Measurements from ENCODE around the gene UBE2I.

UBE2I gene

DNA sequence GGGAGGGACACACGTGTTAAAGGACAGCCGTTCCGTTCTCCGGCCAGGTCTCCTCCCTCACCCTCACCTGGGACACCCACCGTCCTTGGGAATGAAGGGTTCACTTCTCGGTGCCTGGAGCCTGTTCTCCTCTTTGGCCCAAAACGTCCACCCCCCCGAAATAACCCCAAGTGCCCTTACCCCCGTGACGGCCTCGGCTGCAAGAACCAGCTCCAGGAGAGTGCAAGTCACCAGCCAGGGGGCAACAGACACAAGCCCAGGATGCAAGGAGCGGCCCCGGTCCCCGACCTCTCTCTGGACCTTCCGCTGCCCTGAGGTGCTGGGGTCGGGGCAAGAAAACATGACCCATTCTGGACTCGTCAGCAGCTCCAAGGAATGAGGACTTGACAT lies 20.0 kb upstream of the UBE2I start:
- H3K27ac ChIP-seq (ENCODE audit: extremely low read depth, low read depth, low read length) = no peak overlapping the region
- ChIA-PET CTCF (interaction anchor here (3.2 kb wide), 1 partner anchor 11 kb away, joined by 17 read pairs; no protein-coding TSS in a partner anchor), POLR2A (interaction anchor here (0.6 kb wide), 2 partner anchors 13 to 15 kb away, joined by 3 to 4 read pairs; no protein-coding TSS in a partner anchor)
- no peaks in the 10 kb centered on the region for H3K4me1 ChIP-seq (ENCODE audit: control insufficient read depth, insufficient read depth, low read length)
- no peaks in the 10 kb centered on the region for H3K9me3 ChIP-seq (ENCODE audit: control insufficient read depth, insufficient read depth, low read depth, low read length)
- no peak overlapping the region for H3K4me3 ChIP-seq (ENCODE audit: low read depth, low read length)
- TF ChIP-seq ZNF16 (tag by site-specific recombination; IDR thresholded peaks at IDR 0.05; ENCODE audit: low read depth) (no peak), ZNF10 (tag by site-specific recombination; IDR thresholded peaks at IDR 0.05) (no peak), ZNF514 (tag by site-specific recombination; IDR thresholded peaks at IDR 0.05) (no peak), ZNF596 (tag by site-specific recombination; IDR thresholded peaks at IDR 0.05) (no peak), ZNF623 (tag by site-specific recombination; IDR thresholded peaks at IDR 0.05) (no peak), ZNF292 (tag by site-specific recombination; IDR thresholded peaks at IDR 0.05; ENCODE audit: borderline replicate concordance, low read depth) (no peak), TRIM28 (IDR thresholded peaks at IDR 0.05; ENCODE audit: borderline replicate concordance, low read length) (no peak), OSR2 (tag by site-specific recombination; IDR thresholded peaks at IDR 0.05) (no peak), ZNF133 (tag by site-specific recombination; IDR thresholded peaks at IDR 0.05) (no peak), ZNF24 (tag by site-specific recombination; IDR thresholded peaks at IDR 0.05) (no peak), MYNN (tag by site-specific recombination; IDR thresholded peaks at IDR 0.05; ENCODE audit: borderline replicate concordance) (no peak), ZNF202 (tag by site-specific recombination; IDR thresholded peaks at IDR 0.05; ENCODE audit: borderline replicate concordance) (no peak), WT1 (tag by site-specific recombination; IDR thresholded peaks at IDR 0.05) (no peak)
- TF ChIP-seq, protein P1, sequence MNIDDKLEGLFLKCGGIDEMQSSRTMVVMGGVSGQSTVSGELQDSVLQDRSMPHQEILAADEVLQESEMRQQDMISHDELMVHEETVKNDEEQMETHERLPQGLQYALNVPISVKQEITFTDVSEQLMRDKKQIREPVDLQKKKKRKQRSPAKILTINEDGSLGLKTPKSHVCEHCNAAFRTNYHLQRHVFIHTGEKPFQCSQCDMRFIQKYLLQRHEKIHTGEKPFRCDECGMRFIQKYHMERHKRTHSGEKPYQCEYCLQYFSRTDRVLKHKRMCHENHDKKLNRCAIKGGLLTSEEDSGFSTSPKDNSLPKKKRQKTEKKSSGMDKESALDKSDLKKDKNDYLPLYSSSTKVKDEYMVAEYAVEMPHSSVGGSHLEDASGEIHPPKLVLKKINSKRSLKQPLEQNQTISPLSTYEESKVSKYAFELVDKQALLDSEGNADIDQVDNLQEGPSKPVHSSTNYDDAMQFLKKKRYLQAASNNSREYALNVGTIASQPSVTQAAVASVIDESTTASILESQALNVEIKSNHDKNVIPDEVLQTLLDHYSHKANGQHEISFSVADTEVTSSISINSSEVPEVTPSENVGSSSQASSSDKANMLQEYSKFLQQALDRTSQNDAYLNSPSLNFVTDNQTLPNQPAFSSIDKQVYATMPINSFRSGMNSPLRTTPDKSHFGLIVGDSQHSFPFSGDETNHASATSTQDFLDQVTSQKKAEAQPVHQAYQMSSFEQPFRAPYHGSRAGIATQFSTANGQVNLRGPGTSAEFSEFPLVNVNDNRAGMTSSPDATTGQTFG (tag by site-specific recombination; IDR thresholded peaks at IDR 0.05; ENCODE audit: borderline replicate concordance) = no peak
- TF ChIP-seq, protein P2, sequence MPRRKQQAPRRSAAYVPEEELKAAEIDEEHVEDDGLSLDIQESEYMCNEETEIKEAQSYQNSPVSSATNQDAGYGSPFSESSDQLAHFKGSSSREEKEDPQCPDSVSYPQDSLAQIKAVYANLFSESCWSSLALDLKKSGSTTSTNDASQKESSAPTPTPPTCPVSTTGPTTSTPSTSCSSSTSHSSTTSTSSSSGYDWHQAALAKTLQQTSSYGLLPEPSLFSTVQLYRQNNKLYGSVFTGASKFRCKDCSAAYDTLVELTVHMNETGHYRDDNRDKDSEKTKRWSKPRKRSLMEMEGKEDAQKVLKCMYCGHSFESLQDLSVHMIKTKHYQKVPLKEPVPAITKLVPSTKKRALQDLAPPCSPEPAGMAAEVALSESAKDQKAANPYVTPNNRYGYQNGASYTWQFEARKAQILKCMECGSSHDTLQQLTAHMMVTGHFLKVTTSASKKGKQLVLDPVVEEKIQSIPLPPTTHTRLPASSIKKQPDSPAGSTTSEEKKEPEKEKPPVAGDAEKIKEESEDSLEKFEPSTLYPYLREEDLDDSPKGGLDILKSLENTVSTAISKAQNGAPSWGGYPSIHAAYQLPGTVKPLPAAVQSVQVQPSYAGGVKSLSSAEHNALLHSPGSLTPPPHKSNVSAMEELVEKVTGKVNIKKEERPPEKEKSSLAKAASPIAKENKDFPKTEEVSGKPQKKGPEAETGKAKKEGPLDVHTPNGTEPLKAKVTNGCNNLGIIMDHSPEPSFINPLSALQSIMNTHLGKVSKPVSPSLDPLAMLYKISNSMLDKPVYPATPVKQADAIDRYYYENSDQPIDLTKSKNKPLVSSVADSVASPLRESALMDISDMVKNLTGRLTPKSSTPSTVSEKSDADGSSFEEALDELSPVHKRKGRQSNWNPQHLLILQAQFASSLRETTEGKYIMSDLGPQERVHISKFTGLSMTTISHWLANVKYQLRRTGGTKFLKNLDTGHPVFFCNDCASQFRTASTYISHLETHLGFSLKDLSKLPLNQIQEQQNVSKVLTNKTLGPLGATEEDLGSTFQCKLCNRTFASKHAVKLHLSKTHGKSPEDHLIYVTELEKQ (tag by site-specific recombination; IDR thresholded peaks at IDR 0.05; ENCODE audit: borderline replicate concordance) = no peak
- no peaks in the 10 kb centered on the region for H3K36me3 ChIP-seq (ENCODE audit: control insufficient read depth in 2 of 2, insufficient read depth in 1 of 2, low read length in 2 of 2)

DNA sequence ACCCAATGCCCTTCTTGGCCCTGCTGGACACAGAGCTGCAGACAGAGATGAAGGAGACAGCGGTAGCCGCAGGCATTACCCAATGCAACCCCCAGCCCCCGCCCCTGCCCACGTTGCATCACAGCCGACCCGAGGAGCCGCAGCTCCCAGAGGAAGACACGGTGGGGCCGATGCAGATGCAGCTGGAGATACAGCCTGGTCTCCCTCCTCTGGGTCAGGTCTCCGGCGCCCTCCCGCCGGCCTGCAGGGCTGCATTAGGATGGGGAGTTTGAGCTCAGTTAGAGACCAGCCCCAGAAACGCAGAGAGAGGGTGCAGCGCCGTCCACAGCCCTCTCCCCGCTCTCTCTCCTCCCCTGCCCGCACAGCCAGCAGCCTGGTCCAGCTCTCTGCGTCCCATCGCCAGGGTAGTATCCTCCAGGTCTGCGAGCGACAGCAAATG lies 19.4 kb upstream of the UBE2I start:
- Histone ChIP-seq H3K36me3 (ENCODE audit: control insufficient read depth in 2 of 2, insufficient read depth in 1 of 2, low read length in 2 of 2) (no peaks in the 10 kb centered on the region), H3K4me3 (ENCODE audit: low read depth, low read length) (no peak overlapping the region), H3K9me3 (ENCODE audit: control insufficient read depth, insufficient read depth, low read depth, low read length) (no peaks in the 10 kb centered on the region), H3K27ac (ENCODE audit: extremely low read depth, low read depth, low read length) (no peak overlapping the region), H3K4me1 (ENCODE audit: control insufficient read depth, insufficient read depth, low read length) (no peaks in the 10 kb centered on the region)
- CTCF ChIA-PET = interaction anchor here (1.1 to 3.2 kb wide), 2 partner anchors 11 to 40 kb away, joined by 4 to 17 read pairs; no protein-coding TSS in a partner anchor
- POLR2A ChIA-PET = interaction anchor here (0.6 kb wide), 1 partner anchor 13 kb away, joined by 3 read pairs; no protein-coding TSS in a partner anchor
- TF ChIP-seq YY2 (tag by site-specific recombination; IDR thresholded peaks at IDR 0.05) = no peak
- TF ChIP-seq ZNF843 (tag by site-specific recombination; IDR thresholded peaks at IDR 0.05) = no peak
- TF ChIP-seq ZNF76 (tag by site-specific recombination; IDR thresholded peaks at IDR 0.05; ENCODE audit: borderline replicate concordance, low read depth) = no peak
- no peak for TF ChIP-seq ZNF335 (tag by site-specific recombination; conservative IDR thresholded peaks at IDR 0.05)
- no peak for TF ChIP-seq ZNF112 (tag by site-specific recombination; IDR thresholded peaks at IDR 0.05)
- TF ChIP-seq ZNF248 (tag by site-specific recombination; IDR thresholded peaks at IDR 0.05) = no peak
- TF ChIP-seq ZNF404 (tag by site-specific recombination; IDR thresholded peaks at IDR 0.05) = no peak
- TF ChIP-seq ZNF510 (tag by site-specific recombination; IDR thresholded peaks at IDR 0.05; ENCODE audit: insufficient replicate concordance) = no peak

Data from HEK293 (cell line).